ENCODE measurements around the gene CEP131.
"Not testable (repeated sequence)": the region's sequence is repeated elsewhere in the genome, so short reads cannot be mapped to it uniquely, and the experiment has no call there.

Gene CEP131

GRCh38 chr17:81151278-81151677, 71.5 kb downstream of the CEP131 start:
- no peak for DNase-seq (ENCODE audit: low spot score)

GRCh38 chr17:81150377-81151077, 72.2 kb downstream of the CEP131 start:
- DNase-seq (ENCODE audit: low spot score), result no peak

- no peak for DNase-seq (ENCODE audit: low spot score)
Measured at GRCh38 chr17:81148986-81149533, 73.7 kb downstream of the CEP131 start.

GRCh38 chr17:81148571-81148970, 74.2 kb downstream of the CEP131 start:
- no peak for DNase-seq (ENCODE audit: low spot score)

GRCh38 chr17:81147701-81148100, 75.1 kb downstream of the CEP131 start:
- no peak for DNase-seq (ENCODE audit: low spot score)

GRCh38 chr17:81146208-81146607, 76.6 kb downstream of the CEP131 start:
- DNase-seq (ENCODE audit: low spot score), result not testable (repeated sequence)

GRCh38 chr17:81144423-81144781, 78.4 kb downstream of the CEP131 start:
- DNase-seq (ENCODE audit: low spot score), result no peak

- DNase-seq (ENCODE audit: low spot score), result no peak
Measured at GRCh38 chr17:81143717-81144422, 78.9 kb downstream of the CEP131 start.

GRCh38 chr17:81143200-81143527, 79.6 kb downstream of the CEP131 start:
- no peak for DNase-seq (ENCODE audit: low spot score)

GRCh38 chr17:81142301-81143199, 80.2 kb downstream of the CEP131 start:
- peak; percentile 83 for DNase-seq (ENCODE audit: low spot score)

GRCh38 chr17:81140695-81141094, 82.1 kb downstream of the CEP131 start:
- no peak for DNase-seq (ENCODE audit: low spot score)

GRCh38 chr17:81140018-81140417, 82.7 kb downstream of the CEP131 start:
- DNase-seq (ENCODE audit: low spot score), result no peak

Data from AG08395 (cell line).